DOHH2 (cell line): ENCODE measurements around the gene FBXW4.
A peak's percentile ranks its signal among the peaks of the same experiment; 100 is the strongest.

Experiments
- H3F3A ChIP-seq: fragments of 200-600 bp; sonication (generic), shearing (Covaris generic); 2 replicates; pipeline ENCODE4 v1.6.0; 2016; ENCODE audit warnings: antibody characterized with exemption, mild to moderate bottlenecking; ENCODE audit not compliant: control insufficient read depth, insufficient read depth
- H3K27ac ChIP-seq: fragments of 200-600 bp; sonication (generic); 2 replicates; pipeline ENCODE4 v1.5.1; 2014; ENCODE audit warnings: low read depth, mild to moderate bottlenecking, low read length, moderate library complexity
- H3K27me3 ChIP-seq: fragments of 200-600 bp; sonication (generic); 2 replicates; pipeline ENCODE4 v1.6.1; 2014; ENCODE audit warnings: mild to moderate bottlenecking, low read length, mixed read lengths; ENCODE audit not compliant: control insufficient read depth
- H3K36me3 ChIP-seq: fragments of 200-600 bp; sonication (generic); 2 replicates; pipeline ENCODE4 v1.6.1; 2014; ENCODE audit warnings: mild to moderate bottlenecking, low read length, moderate library complexity, mixed read lengths; ENCODE audit not compliant: control insufficient read depth
- H3K4me1 ChIP-seq: fragments of 200-600 bp; sonication (generic); 2 replicates; pipeline ENCODE4 v1.6.1; 2014; ENCODE audit warnings: mild to moderate bottlenecking, low read length, mixed read lengths; ENCODE audit not compliant: control insufficient read depth
- H3K4me2 ChIP-seq: fragments of 200-600 bp; sonication (generic); 2 replicates; pipeline ENCODE4 v1.6.0; 2014; ENCODE audit warnings: mild to moderate bottlenecking, low read length, moderate library complexity
- H3K4me3 ChIP-seq: fragments of 200-600 bp; sonication (generic); 2 replicates; pipeline ENCODE4 v1.5.1; 2014; ENCODE audit warnings: mild to moderate bottlenecking, low read length, mixed read lengths
- H3K79me2 ChIP-seq: fragments of 200-600 bp; sonication (generic); 2 replicates; pipeline ENCODE4 v1.6.1; 2014; ENCODE audit warnings: mild to moderate bottlenecking, low read length, mixed read lengths; ENCODE audit not compliant: control insufficient read depth
- H3K9me2 ChIP-seq: fragments of 200-600 bp; sonication (generic); replicated peaks from 2 replicates; pipeline ENCODE4 v1.6.1; 2014; ENCODE audit warnings: mild to moderate bottlenecking, low read length, mixed read lengths; ENCODE audit not compliant: control insufficient read depth
- H3K9me3 ChIP-seq: fragments of 200-600 bp; sonication (generic); 2 replicates; pipeline ENCODE4 v1.6.1; 2014; ENCODE audit warnings: antibody characterized with exemption, low read length, mixed read lengths; ENCODE audit not compliant: control insufficient read depth, insufficient read depth
- H4K20me1 ChIP-seq: fragments of 200-600 bp; sonication (generic); 2 replicates; pipeline ENCODE4 v1.6.0; 2014; ENCODE audit warnings: low read depth, mild to moderate bottlenecking, antibody characterized with exemption, low read length, moderate library complexity; ENCODE audit not compliant: control insufficient read depth, insufficient read depth
- CTCF ChIP-seq: fragments of 200-600 bp; sonication (generic); IDR thresholded peaks from one replicate; pipeline ENCODE4 v1.5.1; 2014; ENCODE audit warnings: antibody characterized with exemption, mild to moderate bottlenecking, low read depth, low read length; ENCODE audit not compliant: poor library complexity, severe bottlenecking
- EZH2phosphoT487 ChIP-seq: fragments of 200-600 bp; sonication (generic); IDR thresholded peaks from 2 replicates; pipeline ENCODE4 v1.6.1; 2017; ENCODE audit warnings: borderline replicate concordance, mild to moderate bottlenecking, antibody characterized with exemption, low read length, moderate library complexity, mixed read lengths

The FBXW4 gene

GRCh38 chr10:101710059-101710695 is 15.2 kb upstream of the FBXW4 start:
- Histone ChIP-seq H3K9me2 (no peaks in the 10 kb centered on the region), H3K27me3 (peaks cover 36% of the 10 kb centered on the region), H4K20me1 (no peaks in the 10 kb centered on the region), H3K36me3 (no peaks in the 10 kb centered on the region), H3K4me3 (no peak overlapping the region), H3K4me2 (no peak overlapping the region), H3K79me2 (no peaks in the 10 kb centered on the region), H3K9me3 (no peaks in the 10 kb centered on the region), H3K4me1 (no peaks in the 10 kb centered on the region), H3K27ac (no peak overlapping the region), H3F3A (no peaks in the 10 kb centered on the region)
- TF ChIP-seq CTCF (no peak), EZH2phosphoT487 (no peak)

- Histone ChIP-seq H3K4me1 (no peaks in the 10 kb centered on the region), H3K79me2 (no peaks in the 10 kb centered on the region), H4K20me1 (no peaks in the 10 kb centered on the region), H3K9me2 (no peaks in the 10 kb centered on the region), H3K27ac (no peak overlapping the region), H3K9me3 (no peaks in the 10 kb centered on the region), H3K27me3 (peaks cover 36% of the 10 kb centered on the region), H3K4me3 (no peak overlapping the region), H3K4me2 (no peak overlapping the region), H3F3A (no peaks in the 10 kb centered on the region), H3K36me3 (no peaks in the 10 kb centered on the region)
- TF ChIP-seq CTCF (no peak), EZH2phosphoT487 (no peak)
These were observed 14.5 kb upstream of the FBXW4 start for GRCh38 chr10:101709359-101710058.

GRCh38 chr10:101708870-101709269 is 13.9 kb upstream of the FBXW4 start:
- Histone ChIP-seq H3K4me3 (no peak overlapping the region), H3K27me3 (peaks cover 40% of the 10 kb centered on the region), H3K4me1 (no peaks in the 10 kb centered on the region), H3K36me3 (no peaks in the 10 kb centered on the region), H3F3A (no peaks in the 10 kb centered on the region), H3K4me2 (no peak overlapping the region), H3K27ac (no peak overlapping the region), H3K79me2 (no peaks in the 10 kb centered on the region), H4K20me1 (no peaks in the 10 kb centered on the region), H3K9me2 (no peaks in the 10 kb centered on the region), H3K9me3 (no peaks in the 10 kb centered on the region)
- TF ChIP-seq EZH2phosphoT487, result no peak

GRCh38 chr10:101708073-101708472 is 13.1 kb upstream of the FBXW4 start:
- no peaks in the 10 kb centered on the region for H3K4me1 ChIP-seq
- H3K9me2 ChIP-seq, result no peaks in the 10 kb centered on the region
- no peak overlapping the region for H3K4me2 ChIP-seq
- TF ChIP-seq CTCF, result no peak
- TF ChIP-seq EZH2phosphoT487, result 0 out of 2 replicates have a peak, but pooled peaks have one; percentile 36
- H4K20me1 ChIP-seq, result no peaks in the 10 kb centered on the region
- peaks cover 40% of the 10 kb centered on the region for H3K27me3 ChIP-seq
- no peak overlapping the region for H3K27ac ChIP-seq
- H3F3A ChIP-seq, result no peaks in the 10 kb centered on the region
- H3K4me3 ChIP-seq, result no peak overlapping the region
- H3K36me3 ChIP-seq, result no peaks in the 10 kb centered on the region
- H3K79me2 ChIP-seq, result no peaks in the 10 kb centered on the region
- H3K9me3 ChIP-seq, result no peaks in the 10 kb centered on the region
